GM12865 (cell line): ENCODE data around the gene INSM1.

Source experiments
- DNase-seq: peaks from one replicate; pipeline ENCODE4 v3.0.0; 2010; ENCODE audit warnings: low read depth
- H3K4me3 ChIP-seq: 2 replicates; pipeline ENCODE4 v1.5.1; 2011; ENCODE audit warnings: mild to moderate bottlenecking, low read depth, low read length, control low read depth
- CTCF ChIP-seq: IDR thresholded peaks from 2 replicates; pipeline ENCODE4 v1.5.1; 2011; ENCODE audit warnings: low read length, control low read depth, low read depth, inconsistent platforms; ENCODE audit not compliant: insufficient read depth; ENCODE audit errors: missing control alignments

Gene INSM1

GRCh38 chr20:20395903-20396568 lies 28.1 kb downstream of the INSM1 start:
- no peak for TF ChIP-seq CTCF
- no peak overlapping the region for H3K4me3 ChIP-seq
- DNase-seq: no peak

- no peak for DNase-seq
- no peak overlapping the region for H3K4me3 ChIP-seq
- no peak for TF ChIP-seq CTCF
Measured at GRCh38 chr20:20396794-20397193, 28.9 kb downstream of the INSM1 start.

GRCh38 chr20:20398123-20398522 lies 30.2 kb downstream of the INSM1 start:
- DNase-seq: no peak
- H3K4me3 ChIP-seq: no peak overlapping the region
- TF ChIP-seq CTCF: no peak

- no peak for DNase-seq
- H3K4me3 ChIP-seq: no peak overlapping the region
- TF ChIP-seq CTCF: no peak
Measured at GRCh38 chr20:20399531-20400500, 31.9 kb downstream of the INSM1 start.

- TF ChIP-seq CTCF: no peak
- H3K4me3 ChIP-seq: no peak overlapping the region
- DNase-seq: no peak
Measured at GRCh38 chr20:20401991-20402390, 34.1 kb downstream of the INSM1 start.

- H3K4me3 ChIP-seq: no peak overlapping the region
- no peak for DNase-seq
- no peak for TF ChIP-seq CTCF
Measured at GRCh38 chr20:20404633-20405032, 36.7 kb downstream of the INSM1 start.

GRCh38 chr20:20405623-20406022 lies 37.7 kb downstream of the INSM1 start:
- no peak overlapping the region for H3K4me3 ChIP-seq
- DNase-seq: no peak
- TF ChIP-seq CTCF: no peak
